Adrenal gland (tissue), 12 donors: ENCODE data around the gene CRYM. TPM values are rescaled to one million over a fixed set of nuclear protein-coding genes. Genes with fewer than 3 reads are reported as not detected.

Experiments
- DNase-seq, 7 donors: peaks; one replicate each; pipeline ENCODE4 v3.0.0-alpha.2; 2019 to 2020
- H3K27ac ChIP-seq, 5 donors: fragments of 200-600 bp; sonication (generic) in 4 of 5; 1 replicate in 3 of 5; 2 replicates in 2 of 5; pipeline versions ENCODE4 v1.5.1 to v1.8.0; 2016 to 2020; ENCODE audit warnings: mild to moderate bottlenecking in 1 of 5
- H3K27me3 ChIP-seq: fragments of 200-600 bp; 2 replicates; pipeline ENCODE4 v1.8.0; 2021
- H3K36me3 ChIP-seq, 2 donors: fragments of 200-600 bp; replicated peaks in 1 of 2; 1 replicate in 1 of 2; 2 replicates in 1 of 2; pipeline versions ENCODE4 v1.5.1 to v1.8.0; 2018 to 2022
- H3K4me1 ChIP-seq, 2 donors: fragments of 200-600 bp; replicated peaks in 1 of 2; 1 replicate in 1 of 2; 2 replicates in 1 of 2; pipeline versions ENCODE4 v1.5.1 to v1.8.0; 2018 to 2021
- H3K4me3 ChIP-seq, 4 donors: fragments of 200-600 bp; sonication (generic) in 3 of 4; one replicate each; pipeline ENCODE4 v1.5.1; 2016 to 2018
- H3K9me3 ChIP-seq, 3 donors: fragments of 200-600 bp; sonication (generic) in 1 of 3; replicated peaks in 1 of 3; 1 replicate in 2 of 3; 2 replicates in 1 of 3; pipeline versions ENCODE4 v1.5.1 to v1.8.0; 2016 to 2021
- CTCF ChIP-seq, 6 experiments: fragments of 450-650 bp in 4 of 6; fragments of 200-600 bp in 2 of 6; sonication (generic) in 1 of 6; IDR thresholded peaks; 1 replicate in 5 of 6; 2 replicates in 1 of 6; pipeline versions ENCODE4 v1.5.1 to v1.8.0; 2016 to 2021; ENCODE audit warnings: antibody characterized with exemption in 6 of 6, mild to moderate bottlenecking in 2 of 6, moderate library complexity in 1 of 6
- POLR2A ChIP-seq, 2 donors: fragments of 450-650 bp; IDR thresholded peaks; one replicate each; pipeline ENCODE4 v1.6.1; 2017; ENCODE audit warnings: antibody characterized with exemption in 2 of 2, mild to moderate bottlenecking in 2 of 2, moderate library complexity in 1 of 2
- WGBS, 4 donors: extraction: QIAGEN DNeasy Blood & Tissue Kit in 2 of 4; methylation state at CpG; one replicate each; pipeline versions ENCODE4 v1.1.5 to v1.1.7; 2013 to 2017; 5-methylcytosine and 5-hydroxymethylcytosine counted together
- intact Hi-C, 2 donors: fragments of 100-400 bp; cut with DNase I; formaldehyde crosslinking; loops; one replicate each; pipeline versions ENCODE4 v1.14.1 to v1.15.0; 2022 to 2023
- polyA plus RNA-seq, 3 donors: library from polyadenylated mRNA; stranded (reverse); fragments of 200-250 nt in 2 of 3; fragments of 350-450 nt in 1 of 3; fragmentation: Illumina TruSeq in 1 of 3; extraction: RNeasy Lipid Tissue Mini Kit (QIAGEN cat#74804) in 1 of 3; gene quantifications; one replicate each; pipeline ENCODE4 v1.2.3, GENCODE V29; 2013 to 2014
- total RNA-seq, 9 donors: library from RNA; depleted of rRNA in 4 of 9; stranded (reverse); fragments of >200 nt in 4 of 9; fragments of 120-200 nt in 1 of 9; fragmentation: NEBNext Ultra II Directional in 1 of 9; extraction: Animal tissue kit (Norgen Biotek cat#: 25700) in 1 of 9; gene quantifications; one replicate each; pipeline versions ENCODE4 v1.1.0 to v1.2.4, GENCODE V29; 2013 to 2023
- donor health status: healthy with polysubstance abuse.
- donor health status: Bipolar disorder and iron deficiency.
- donor health status: DM: yes; HTN: yes; CAD: no.
- donor health status: DM: no; HTN: no; CAD: no.
- donor health status: DM: no; HTN: no; CAD: no.
- donor health status: DM: yes; HTN: yes; CAD: no.

Gene CRYM
- total and polyA plus RNA-seq, 12 donors: 0.22 to 0.84 (median 0.49) TPM; not detected in 8

- no peak for DNase-seq
- Histone ChIP-seq H3K9me3 (peaks cover 0 to 3% (median 0%) of the 10 kb centered on the region in 3 donors), H3K4me3 (no peak overlapping the region), H3K36me3 (no peaks in the 10 kb centered on the region), H3K27me3 (peaks cover 8% of the 10 kb centered on the region), H3K4me1 (no peaks in the 10 kb centered on the region), H3K27ac (no peak overlapping the region)
- TF ChIP-seq CTCF (IDR thresholded peaks at IDR 0.05) (no peak), POLR2A (IDR thresholded peaks at IDR 0.05) (no peak)
- intact Hi-C loops: no loop called here
Measured at GRCh38 chr16:21227866-21228265, 50.2 kb downstream of the CRYM start.

- Histone ChIP-seq H3K27me3 (peaks cover 8% of the 10 kb centered on the region), H3K4me1 (no peaks in the 10 kb centered on the region), H3K36me3 (no peaks in the 10 kb centered on the region), H3K4me3 (no peak overlapping the region), H3K27ac (no peak overlapping the region), H3K9me3 (peaks cover 0 to 3% (median 0%) of the 10 kb centered on the region in 3 donors)
- DNase-seq: no peak
- intact Hi-C loops: no loop called here
- TF ChIP-seq POLR2A (IDR thresholded peaks at IDR 0.05): no peak
- TF ChIP-seq CTCF (IDR thresholded peaks at IDR 0.05): no peak
Measured at GRCh38 chr16:21226749-21227148, 51.3 kb downstream of the CRYM start.

- Histone ChIP-seq H3K27me3 (peaks cover 8% of the 10 kb centered on the region), H3K36me3 (no peaks in the 10 kb centered on the region), H3K4me3 (no peak overlapping the region), H3K9me3 (peaks cover 0 to 3% (median 0%) of the 10 kb centered on the region in 3 donors), H3K4me1 (no peaks in the 10 kb centered on the region), H3K27ac (no peak overlapping the region)
- intact Hi-C loops: no loop called here
- DNase-seq: no peak
- TF ChIP-seq POLR2A (IDR thresholded peaks at IDR 0.05) (no peak), CTCF (IDR thresholded peaks at IDR 0.05) (no peak)
- WGBS, 4 donors: 49 to 62% (median 56%) methylated on average over 2 of the region's 2 CpGs
Measured at GRCh38 chr16:21224800-21225199, 53.3 kb downstream of the CRYM start.

GRCh38 chr16:21223787-21224186, 54.3 kb downstream of the CRYM start:
- 69 to 79% (median 75%) methylated on average over 9 of the region's 9 CpGs for WGBS, 4 donors
- TF ChIP-seq CTCF (IDR thresholded peaks at IDR 0.05) (no peak), POLR2A (IDR thresholded peaks at IDR 0.05) (no peak)
- Histone ChIP-seq H3K4me3 (no peak overlapping the region), H3K36me3 (no peaks in the 10 kb centered on the region), H3K27me3 (peaks cover 8% of the 10 kb centered on the region), H3K27ac (no peak overlapping the region), H3K4me1 (no peaks in the 10 kb centered on the region), H3K9me3 (peaks cover 0 to 3% (median 0%) of the 10 kb centered on the region in 3 donors)
- DNase-seq: no peak
- intact Hi-C loops: no loop called here
